K562 (cell line): ENCODE measurements around the gene SETD3.

Source experiments
- CHD2 ChIP-seq: IDR thresholded peaks from 2 replicates; pipeline ENCODE4 v1.6.1; 2011; ENCODE audit warnings: low read depth, low read length
- COPS2 ChIP-seq: fragments of 450-650 bp; conservative IDR thresholded peaks from 2 replicates; pipeline ENCODE4 v1.6.1; 2016; ENCODE audit warnings: mild to moderate bottlenecking, moderate library complexity
- ELF4 ChIP-seq: fragments of 450-650 bp; formaldehyde crosslinking; IDR thresholded peaks from 2 replicates; pipeline ENCODE4 v1.4.0; 2022; ENCODE audit warnings: missing genetic modification characterization
- ESRRB ChIP-seq: fragments of 250-450 bp; sonication (Bioruptor Pico); IDR thresholded peaks from 2 replicates; pipeline ENCODE4 v1.5.0; 2020; ENCODE audit warnings: mild to moderate bottlenecking, moderate library complexity, borderline replicate concordance
- PCBP2 ChIP-seq: fragments of 200-400 bp; formaldehyde crosslinking; IDR thresholded peaks from 2 replicates; pipeline ENCODE4 v1.6.1; 2018; ENCODE audit warnings: low read length, low read depth, mild to moderate bottlenecking, moderate library complexity; ENCODE audit not compliant: poor library complexity, severe bottlenecking
- POLR2A ChIP-seq: fragments of 450-650 bp; conservative IDR thresholded peaks from 2 replicates; pipeline ENCODE4 v1.6.1; 2016
- SIRT6 ChIP-seq: IDR thresholded peaks from one replicate; pipeline ENCODE4 v1.6.1; 2012; ENCODE audit warnings: low read depth, mild to moderate bottlenecking, control low read depth, inconsistent platforms, low read length, moderate library complexity
- SMAD1 ChIP-seq: fragments of 150-350 bp; IDR thresholded peaks from 2 replicates; pipeline ENCODE4 v1.6.1; 2014; ENCODE audit warnings: low read length, low read depth; ENCODE audit not compliant: partially characterized antibody
- SP1 ChIP-seq: sonication (generic); formaldehyde crosslinking; IDR thresholded peaks from 2 replicates; pipeline ENCODE4 v1.8.1; 2022; ENCODE audit warnings: mild to moderate bottlenecking, missing genetic modification reagents
- TF ChIP-seq, protein P1 (sequence below): fragments of 250-450 bp; sonication (Bioruptor Pico); IDR thresholded peaks from 2 replicates; pipeline ENCODE4 v1.5.0; 2020; ENCODE audit warnings: mild to moderate bottlenecking, borderline replicate concordance

DNA sequence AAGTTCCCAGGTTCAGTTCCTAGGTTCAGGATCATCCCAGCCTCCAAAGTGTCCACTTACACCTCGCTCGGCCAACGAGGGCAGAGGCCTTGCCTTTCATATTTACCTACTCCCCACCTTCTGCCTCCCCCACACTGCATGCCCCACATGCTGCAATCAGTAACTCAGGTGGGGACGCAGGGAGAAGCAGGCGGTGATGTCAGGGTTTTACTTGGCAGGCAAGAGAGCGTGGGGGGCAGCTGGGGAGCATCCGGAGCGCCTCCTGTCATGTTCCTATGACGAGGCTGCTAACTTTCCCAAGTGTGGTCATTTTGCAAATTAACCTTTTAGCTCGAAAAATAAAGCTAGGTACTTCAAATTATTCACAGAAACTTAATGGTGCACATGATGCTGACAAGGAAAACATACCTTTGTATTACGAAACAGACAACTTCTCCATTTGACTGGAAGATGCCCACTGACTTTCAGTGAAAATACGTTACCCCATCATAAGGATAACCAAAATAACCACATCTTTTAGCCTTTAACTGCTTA lies 53.8 kb downstream of the SETD3 start:
- TF ChIP-seq ELF4 (CRISPR knock-in tag) (no peak), SIRT6 (no peak), POLR2A (no peak), SP1 (CRISPR knock-in tag) (no peak), COPS2 (no peak), ESRRB (CRISPR knock-in tag) (no peak), PCBP2 (no peak), SMAD1 (no peak), CHD2 (no peak)
- TF ChIP-seq, protein P1, sequence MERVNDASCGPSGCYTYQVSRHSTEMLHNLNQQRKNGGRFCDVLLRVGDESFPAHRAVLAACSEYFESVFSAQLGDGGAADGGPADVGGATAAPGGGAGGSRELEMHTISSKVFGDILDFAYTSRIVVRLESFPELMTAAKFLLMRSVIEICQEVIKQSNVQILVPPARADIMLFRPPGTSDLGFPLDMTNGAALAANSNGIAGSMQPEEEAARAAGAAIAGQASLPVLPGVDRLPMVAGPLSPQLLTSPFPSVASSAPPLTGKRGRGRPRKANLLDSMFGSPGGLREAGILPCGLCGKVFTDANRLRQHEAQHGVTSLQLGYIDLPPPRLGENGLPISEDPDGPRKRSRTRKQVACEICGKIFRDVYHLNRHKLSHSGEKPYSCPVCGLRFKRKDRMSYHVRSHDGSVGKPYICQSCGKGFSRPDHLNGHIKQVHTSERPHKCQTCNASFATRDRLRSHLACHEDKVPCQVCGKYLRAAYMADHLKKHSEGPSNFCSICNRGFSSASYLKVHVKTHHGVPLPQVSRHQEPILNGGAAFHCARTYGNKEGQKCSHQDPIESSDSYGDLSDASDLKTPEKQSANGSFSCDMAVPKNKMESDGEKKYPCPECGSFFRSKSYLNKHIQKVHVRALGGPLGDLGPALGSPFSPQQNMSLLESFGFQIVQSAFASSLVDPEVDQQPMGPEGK (CRISPR knock-in tag) = no peak
